ENCODE measurements around the gene FKBP1B. TPM values are rescaled to one million over a fixed set of nuclear protein-coding genes. Genes with fewer than 3 reads are reported as not detected.
A peak's percentile ranks its signal among the peaks of the same experiment; 100 is the strongest.
"Not testable (repeated sequence)": the region's sequence is repeated elsewhere in the genome, so short reads cannot be mapped to it uniquely, and the experiment has no call there.

The FKBP1B gene
- total RNA-seq, result 4.5 TPM

DNA sequence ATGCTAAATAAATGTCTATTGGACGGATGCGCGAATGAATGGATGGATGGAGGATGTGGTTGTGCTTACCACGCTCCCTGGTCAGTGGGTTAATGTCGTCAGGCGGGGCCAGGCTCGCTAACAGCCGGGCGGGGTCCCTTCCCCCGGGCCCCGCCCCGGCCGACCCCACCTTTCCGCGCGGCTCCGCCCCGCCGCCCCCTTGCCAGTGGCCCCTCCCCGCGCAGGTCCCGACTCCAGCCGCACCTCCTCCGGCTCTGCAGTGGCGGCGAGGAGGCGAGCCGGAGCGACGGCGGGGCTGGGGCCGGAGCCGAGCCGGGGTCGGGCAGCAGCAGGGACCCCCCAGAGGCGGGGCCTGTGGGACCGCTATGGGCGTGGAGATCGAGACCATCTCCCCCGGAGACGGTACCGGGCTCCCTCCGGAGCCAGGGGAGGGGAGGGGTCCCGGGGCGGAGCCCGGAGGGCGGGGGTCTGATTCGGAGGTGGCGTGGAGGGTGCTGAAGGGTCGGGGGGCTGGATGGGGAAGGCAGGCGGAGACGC lies at the start of gene FKBP1B:
TSS of gene FKBP1B (plus strand) at position 257 of the 537 bp plus-strand sequence. CDS start at position 366, 109 bp downstream.
- Histone ChIP-seq H3K4me3 (ENCODE audit: low read length) (peak within 1 kb of the TSS; percentile 42), H3K9me3 (ENCODE audit: low read depth, low read length) (no peaks in the 10 kb centered on the region), H3K4me1 (ENCODE audit: insufficient read depth, low read length) (peaks cover 30% of the 10 kb centered on the region), H3K27me3 (ENCODE audit: insufficient read depth, low read length) (peaks cover 17% of the 10 kb centered on the region)

DNA sequence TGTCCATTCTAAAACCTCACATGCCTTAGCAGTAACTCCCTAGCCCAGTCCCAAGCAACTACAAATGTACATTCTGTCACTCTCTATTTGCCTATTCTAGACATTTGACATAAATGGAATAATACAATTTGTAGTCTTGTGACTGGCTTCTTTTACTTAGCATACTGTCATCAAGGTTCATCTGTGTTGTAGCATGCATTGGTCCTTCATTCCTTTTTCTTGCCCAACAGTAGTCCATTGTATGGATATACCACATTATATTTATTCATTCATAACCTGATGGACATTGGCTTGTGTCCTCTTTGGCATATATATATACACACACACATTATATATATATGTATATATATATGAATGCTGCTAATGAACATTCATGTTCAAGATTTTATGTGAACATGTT lies 41.8 kb upstream of the FKBP1B start:
- no peak overlapping the region for H3K4me3 ChIP-seq (ENCODE audit: low read length)
- no peaks in the 10 kb centered on the region for H3K9me3 ChIP-seq (ENCODE audit: low read depth, low read length)
- peaks cover 18% of the 10 kb centered on the region for H3K4me1 ChIP-seq (ENCODE audit: insufficient read depth, low read length)
- peaks cover 37% of the 10 kb centered on the region for H3K27me3 ChIP-seq (ENCODE audit: insufficient read depth, low read length)

DNA sequence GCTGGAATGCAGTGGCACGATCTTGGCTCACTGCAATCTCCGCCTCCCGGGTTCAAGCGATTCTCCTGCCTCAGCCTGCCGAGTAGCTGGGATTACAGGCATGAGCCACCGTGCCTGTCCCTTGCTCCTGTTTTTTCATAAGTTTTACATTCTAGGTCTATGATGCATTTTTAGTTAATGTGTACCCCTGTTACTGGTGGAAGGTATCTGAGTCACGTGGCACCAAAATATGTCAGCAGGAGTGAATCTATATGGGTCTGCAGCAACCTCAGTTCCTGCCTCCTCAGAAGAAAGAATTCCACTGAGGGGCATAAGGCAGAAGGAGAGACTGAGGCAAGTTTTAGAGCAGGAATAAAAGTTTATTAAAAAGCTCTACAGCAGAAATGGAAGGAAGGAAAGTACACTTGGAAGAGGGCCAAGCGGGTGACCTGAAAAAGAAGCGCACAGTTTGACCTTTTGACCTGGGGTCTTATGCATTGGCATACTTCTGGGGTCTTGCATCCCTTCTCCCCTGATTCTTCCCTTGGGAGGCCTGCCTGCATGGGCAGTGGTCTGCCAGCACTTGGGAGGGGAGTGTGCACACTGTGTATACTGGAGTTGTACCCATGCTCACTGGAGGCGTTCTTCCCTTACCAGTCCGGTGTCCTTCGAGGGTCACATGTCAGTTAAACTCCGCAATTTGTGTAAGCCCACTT lies 40.7 kb upstream of the FKBP1B start:
- H3K4me1 ChIP-seq (ENCODE audit: insufficient read depth, low read length), result peaks cover 18% of the 10 kb centered on the region
- peaks cover 37% of the 10 kb centered on the region for H3K27me3 ChIP-seq (ENCODE audit: insufficient read depth, low read length)
- H3K4me3 ChIP-seq (ENCODE audit: low read length), result no peak overlapping the region
- no peaks in the 10 kb centered on the region for H3K9me3 ChIP-seq (ENCODE audit: low read depth, low read length)

DNA sequence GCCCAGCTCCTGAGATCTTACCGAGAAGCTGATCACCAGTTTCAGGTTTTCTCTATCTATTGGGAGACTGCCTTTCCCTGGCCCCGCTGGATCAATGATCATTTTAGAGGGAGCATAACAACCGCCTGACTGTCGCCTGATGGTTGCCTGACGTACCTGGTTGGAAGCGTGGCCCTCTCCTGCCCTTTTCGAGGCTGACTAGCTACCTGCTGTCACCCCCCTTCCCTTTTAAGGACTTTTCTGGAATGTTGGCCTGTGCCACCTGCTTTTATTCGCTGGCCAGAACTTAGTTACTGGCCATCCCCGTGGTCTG lies 40.2 kb upstream of the FKBP1B start:
- H3K9me3 ChIP-seq (ENCODE audit: low read depth, low read length), result no peaks in the 10 kb centered on the region
- peaks cover 37% of the 10 kb centered on the region for H3K27me3 ChIP-seq (ENCODE audit: insufficient read depth, low read length)
- peaks cover 18% of the 10 kb centered on the region for H3K4me1 ChIP-seq (ENCODE audit: insufficient read depth, low read length)
- no peak overlapping the region for H3K4me3 ChIP-seq (ENCODE audit: low read length)

DNA sequence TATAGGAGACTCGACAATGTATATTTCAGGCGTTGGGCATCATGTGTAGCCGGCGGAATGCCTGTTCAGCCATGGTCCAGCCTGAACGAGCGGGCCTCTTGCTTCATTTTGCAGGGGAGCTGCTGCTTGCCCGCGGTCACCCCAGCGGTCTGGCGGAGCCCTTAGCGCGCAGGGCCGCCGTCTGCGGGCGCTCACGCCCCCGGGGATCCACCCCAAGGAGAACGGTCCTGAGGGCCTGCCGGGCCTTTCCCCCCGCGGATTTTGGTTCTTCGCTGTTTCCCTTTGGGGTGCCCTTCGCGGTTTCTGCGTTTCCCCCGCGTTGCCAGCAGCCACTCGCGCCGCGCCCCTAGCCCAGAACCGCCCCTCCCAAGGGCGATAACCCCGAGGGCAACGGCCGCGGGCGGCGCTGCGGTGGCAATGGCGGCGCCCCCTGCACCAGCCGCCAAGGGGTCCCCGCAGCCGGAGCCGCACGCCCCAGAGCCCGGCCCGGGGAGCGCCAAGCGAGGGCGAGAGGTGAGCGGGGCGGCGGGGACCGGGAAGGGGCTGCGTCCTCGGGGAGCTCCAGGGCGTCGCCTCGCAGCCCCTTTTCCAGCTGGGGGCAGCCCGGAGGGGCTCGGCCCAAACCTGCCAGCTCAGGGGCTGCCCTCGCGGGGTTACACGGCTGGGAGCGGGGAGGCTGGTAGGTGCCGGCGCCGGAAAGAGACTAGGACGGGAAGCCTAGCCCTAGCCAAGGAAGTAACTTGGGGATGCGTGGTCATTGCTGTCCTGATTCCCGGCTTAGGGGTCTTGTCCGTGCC lies 39.7 kb upstream of the FKBP1B start, which contains the start of gene MFSD2B:
TSS of gene MFSD2B (plus strand) at position 406 of the 797 bp plus-strand sequence. CDS start at position 418, 12 bp downstream.
- no peak within 1 kb of the TSS for H3K4me3 ChIP-seq (ENCODE audit: low read length)
- H3K27me3 ChIP-seq (ENCODE audit: insufficient read depth, low read length), result peaks cover 37% of the 10 kb centered on the region
- peaks cover 18% of the 10 kb centered on the region for H3K4me1 ChIP-seq (ENCODE audit: insufficient read depth, low read length)
- no peaks in the 10 kb centered on the region for H3K9me3 ChIP-seq (ENCODE audit: low read depth, low read length)

DNA sequence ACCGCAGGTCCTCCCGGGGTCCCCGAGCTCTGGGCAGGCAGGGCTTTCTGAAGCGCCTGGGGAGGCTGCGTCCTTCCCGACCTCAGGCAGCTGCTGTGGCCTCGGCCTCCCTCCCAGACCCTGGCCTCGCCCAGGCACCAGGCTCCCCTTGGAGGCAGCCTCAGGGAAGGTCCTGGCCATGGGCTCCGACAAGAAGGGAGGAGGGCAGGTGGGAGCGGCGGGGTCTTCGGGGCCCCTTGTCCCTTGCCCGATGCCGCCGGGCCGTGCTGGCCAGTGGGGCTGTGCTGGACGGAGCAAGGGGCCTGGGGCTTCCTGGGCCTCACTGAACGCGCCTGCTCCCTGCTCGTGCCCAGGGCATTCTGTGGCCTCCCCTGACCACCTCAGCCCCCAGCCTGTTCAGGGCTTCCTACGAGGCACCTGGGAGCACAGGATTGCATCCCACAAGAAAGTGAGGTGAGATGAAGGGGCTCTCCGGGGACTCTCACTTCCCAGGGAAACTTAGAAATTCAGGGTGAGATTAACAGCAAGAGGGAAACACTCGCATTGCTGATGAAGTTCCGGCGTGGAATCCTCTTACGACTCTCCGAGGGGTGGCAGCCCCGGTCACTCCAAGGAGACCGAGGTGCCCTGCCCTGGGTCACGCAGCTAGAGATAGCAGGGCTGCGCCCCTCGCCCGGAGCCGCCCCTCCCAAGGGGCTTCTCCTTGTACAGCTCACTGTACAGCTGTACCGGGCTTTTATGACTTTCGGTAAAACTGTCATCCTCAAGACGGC lies 38.9 kb upstream of the FKBP1B start:
- Histone ChIP-seq H3K27me3 (ENCODE audit: insufficient read depth, low read length) (peaks cover 37% of the 10 kb centered on the region), H3K4me1 (ENCODE audit: insufficient read depth, low read length) (peaks cover 18% of the 10 kb centered on the region), H3K4me3 (ENCODE audit: low read length) (no peak overlapping the region), H3K9me3 (ENCODE audit: low read depth, low read length) (no peaks in the 10 kb centered on the region)

DNA sequence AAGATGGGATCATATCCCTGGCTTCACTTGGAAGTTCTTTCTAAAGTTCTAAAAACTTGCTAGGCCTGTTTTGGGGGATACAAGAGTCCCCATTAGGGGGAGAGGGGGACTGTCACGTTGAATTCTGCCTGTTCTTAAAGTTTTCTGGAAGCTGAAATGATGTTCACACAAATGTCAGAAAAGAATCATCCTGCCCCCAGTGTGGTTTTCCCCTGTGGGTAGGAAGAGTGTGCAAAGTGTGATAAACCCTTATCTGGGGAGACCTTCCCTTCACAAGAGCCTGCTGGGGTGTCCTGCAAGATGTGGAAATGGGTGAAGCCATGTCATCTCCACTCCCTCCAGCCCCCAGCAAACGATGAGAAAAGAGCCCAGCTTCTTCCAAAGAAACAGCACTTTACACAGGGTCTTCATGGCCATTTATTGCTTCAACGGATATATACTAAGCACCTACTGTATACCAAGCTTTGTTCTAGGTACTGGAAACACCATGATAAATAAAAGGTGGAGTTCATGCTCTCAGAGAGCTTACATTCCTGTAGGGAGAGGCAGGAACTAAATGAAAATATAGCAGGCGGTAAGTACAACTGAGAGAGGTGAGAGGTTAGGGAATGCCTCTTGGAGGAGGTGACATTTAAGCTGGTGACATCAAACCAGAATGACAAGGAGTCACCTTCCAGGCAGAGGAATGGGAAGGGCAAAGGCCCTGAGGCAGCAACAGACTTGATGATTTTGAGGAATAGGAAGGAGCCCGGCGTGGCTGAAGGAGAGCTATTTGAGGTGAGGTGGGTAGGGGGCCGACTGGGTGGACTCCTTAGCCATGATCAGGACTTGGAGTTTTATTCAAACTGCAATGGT lies 38.1 kb upstream of the FKBP1B start:
- Histone ChIP-seq H3K4me1 (ENCODE audit: insufficient read depth, low read length) (peaks cover 18% of the 10 kb centered on the region), H3K27me3 (ENCODE audit: insufficient read depth, low read length) (peaks cover 37% of the 10 kb centered on the region), H3K4me3 (ENCODE audit: low read length) (no peak overlapping the region), H3K9me3 (ENCODE audit: low read depth, low read length) (no peaks in the 10 kb centered on the region)

DNA sequence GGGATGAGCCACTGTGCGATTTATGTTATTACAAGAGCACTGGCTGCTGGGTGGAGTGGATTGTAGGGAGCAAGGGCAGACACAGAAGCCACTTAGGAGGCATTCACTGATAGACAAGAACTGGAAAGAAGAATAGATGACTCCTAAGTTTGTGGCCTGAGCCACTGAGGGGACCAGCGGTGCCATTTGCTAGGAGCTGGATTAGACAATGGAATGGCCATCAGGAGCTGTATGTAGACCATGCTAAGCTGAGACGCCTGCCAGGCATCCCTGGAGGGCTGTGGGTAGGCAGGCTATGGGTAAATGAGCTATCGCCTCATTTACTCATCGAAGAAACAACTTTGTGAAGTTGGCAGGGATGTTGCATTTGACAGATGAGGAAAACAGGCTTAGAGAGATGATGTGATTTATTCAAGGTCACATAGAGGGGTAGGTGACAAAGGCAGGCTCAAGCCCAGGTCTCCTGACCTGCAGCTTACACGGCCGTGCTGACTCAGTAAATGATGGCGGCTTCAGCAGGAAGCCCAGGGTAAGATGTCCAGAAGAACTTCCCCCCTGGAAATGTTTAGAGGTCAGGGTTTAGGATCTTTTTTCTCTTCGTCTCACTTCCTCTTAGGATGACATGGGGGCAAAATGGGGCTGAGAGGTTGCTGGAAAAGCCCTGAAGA lies 36.9 kb upstream of the FKBP1B start:
- Histone ChIP-seq H3K4me1 (ENCODE audit: insufficient read depth, low read length) (peaks cover 18% of the 10 kb centered on the region), H3K27me3 (ENCODE audit: insufficient read depth, low read length) (peaks cover 37% of the 10 kb centered on the region), H3K9me3 (ENCODE audit: low read depth, low read length) (no peaks in the 10 kb centered on the region), H3K4me3 (ENCODE audit: low read length) (no peak overlapping the region)

DNA sequence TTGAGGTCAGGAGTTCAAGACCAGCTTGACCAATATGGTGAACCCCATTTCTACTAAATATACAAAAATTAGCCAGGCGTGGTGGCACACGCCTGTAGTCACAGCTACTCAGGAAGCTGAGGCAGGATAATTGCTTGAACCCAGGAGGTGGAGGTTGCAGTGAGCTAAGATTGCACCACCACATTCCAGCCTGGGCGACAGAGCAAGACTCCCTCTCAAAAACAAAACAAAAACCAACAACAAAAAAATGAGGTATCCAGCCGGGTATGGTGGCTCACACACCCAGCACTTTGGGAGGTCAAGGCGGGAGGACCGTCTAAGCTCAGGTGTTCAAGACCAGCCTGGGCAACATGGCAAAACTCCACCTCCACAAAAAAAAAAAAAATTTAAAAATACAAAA lies 34.6 kb upstream of the FKBP1B start:
- H3K9me3 ChIP-seq (ENCODE audit: low read depth, low read length); H3K4me3 ChIP-seq (ENCODE audit: low read length): not testable (repeated sequence)
- H3K4me1 ChIP-seq (ENCODE audit: insufficient read depth, low read length), result peaks cover 12% of the 10 kb centered on the region
- H3K27me3 ChIP-seq (ENCODE audit: insufficient read depth, low read length), result peaks cover 22% of the 10 kb centered on the region

DNA sequence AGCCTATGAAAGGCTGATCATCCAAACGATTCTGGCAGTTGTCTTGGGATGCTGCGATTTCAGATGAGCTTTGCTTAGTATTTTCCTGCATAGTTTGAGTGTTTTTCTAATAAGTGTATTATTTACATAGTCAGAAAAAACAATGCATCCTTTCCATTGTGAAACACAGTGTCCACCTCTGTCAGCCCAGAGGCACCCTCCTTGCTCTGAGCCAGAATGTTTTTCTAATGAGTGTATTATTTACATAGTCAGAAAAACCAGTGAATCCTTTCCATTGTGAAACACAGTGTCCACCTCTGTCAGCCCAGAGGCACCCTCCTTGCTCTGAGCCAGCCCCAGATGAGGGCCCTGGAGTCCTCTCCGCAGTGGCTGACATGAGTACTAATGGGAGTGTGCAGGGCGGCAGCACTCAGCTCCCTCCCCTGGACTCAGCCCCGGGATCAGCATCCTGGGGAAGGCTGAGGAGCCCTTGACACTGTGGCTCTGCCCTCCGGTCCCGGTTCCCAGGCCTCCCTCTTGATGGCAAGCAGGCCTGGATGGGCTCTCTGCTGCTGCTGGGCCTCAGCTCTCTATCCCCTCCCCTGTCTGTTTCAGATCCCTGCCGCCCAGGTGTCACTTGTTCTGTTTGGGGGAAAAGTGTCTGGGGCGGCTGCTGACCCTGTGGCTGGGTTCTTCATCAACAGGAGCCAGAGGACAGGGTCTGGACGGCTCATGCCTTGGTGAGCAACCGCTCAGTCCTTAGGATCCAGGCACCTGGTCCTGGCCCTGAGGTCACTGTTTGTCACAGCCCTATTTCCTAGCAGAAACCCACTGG lies 33.8 kb upstream of the FKBP1B start:
- no peaks in the 10 kb centered on the region for H3K9me3 ChIP-seq (ENCODE audit: low read depth, low read length)
- peaks cover 13% of the 10 kb centered on the region for H3K27me3 ChIP-seq (ENCODE audit: insufficient read depth, low read length)
- H3K4me1 ChIP-seq (ENCODE audit: insufficient read depth, low read length), result peaks cover 4% of the 10 kb centered on the region
- no peak overlapping the region for H3K4me3 ChIP-seq (ENCODE audit: low read length)

DNA sequence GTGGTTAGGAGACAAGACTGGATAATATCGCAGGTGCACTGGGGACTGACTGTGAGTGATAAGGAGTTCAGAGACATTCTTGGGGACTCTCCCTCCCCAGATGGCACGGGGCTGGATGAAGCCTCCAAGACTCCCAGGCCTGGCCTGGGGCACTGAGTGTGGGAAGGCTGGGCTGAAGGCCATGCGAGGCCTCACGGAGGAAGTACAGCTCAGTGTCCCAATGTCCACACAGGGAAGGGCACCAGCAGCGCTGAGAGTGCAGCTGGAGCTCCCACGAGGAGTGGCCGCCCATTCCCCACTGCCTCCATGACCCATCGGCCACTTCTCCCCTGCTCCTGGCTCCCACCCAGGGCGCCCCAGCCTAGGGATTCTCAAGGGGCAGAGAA lies 33.2 kb upstream of the FKBP1B start:
- Histone ChIP-seq H3K27me3 (ENCODE audit: insufficient read depth, low read length) (peaks cover 7% of the 10 kb centered on the region), H3K9me3 (ENCODE audit: low read depth, low read length) (no peaks in the 10 kb centered on the region), H3K4me1 (ENCODE audit: insufficient read depth, low read length) (no peaks in the 10 kb centered on the region), H3K4me3 (ENCODE audit: low read length) (no peak overlapping the region)

DNA sequence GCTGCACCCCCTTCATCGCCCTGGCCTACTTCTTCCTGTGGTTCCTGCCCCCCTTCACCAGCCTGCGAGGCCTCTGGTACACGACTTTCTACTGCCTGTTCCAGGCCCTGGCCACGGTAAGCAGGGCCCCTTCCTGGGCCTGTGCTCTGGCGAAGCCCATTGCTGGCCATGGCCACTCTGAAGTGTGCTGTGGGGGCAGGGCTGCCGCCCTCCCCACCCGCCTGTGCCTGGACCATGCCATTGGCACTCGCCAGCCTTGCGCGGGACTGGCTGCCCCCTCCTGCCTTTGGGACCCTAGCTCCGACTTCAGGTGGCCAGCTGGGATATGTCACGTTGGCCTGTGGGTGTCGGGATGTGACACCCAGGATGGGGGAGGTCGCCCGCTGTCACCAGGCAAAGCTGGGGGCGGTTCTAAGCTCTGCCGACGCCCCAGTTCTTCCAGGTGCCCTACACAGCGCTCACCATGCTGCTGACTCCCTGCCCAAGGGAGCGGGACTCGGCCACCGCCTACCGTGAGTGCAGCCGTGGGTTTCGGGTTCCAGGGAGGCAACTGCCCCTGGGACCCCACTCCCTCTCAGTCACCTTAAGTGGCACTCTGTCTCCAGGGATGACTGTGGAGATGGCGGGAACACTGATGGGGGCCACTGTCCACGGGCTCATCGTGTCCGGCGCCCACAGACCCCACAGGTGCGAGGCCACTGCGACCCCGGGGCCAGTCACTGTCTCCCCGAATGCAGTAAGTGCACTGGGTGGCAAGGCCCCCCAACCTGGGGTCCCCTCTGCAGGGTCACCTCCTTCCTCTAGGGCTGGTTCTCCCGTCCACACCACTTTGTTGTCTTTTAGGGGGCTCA lies 32.5 kb upstream of the FKBP1B start:
- H3K27me3 ChIP-seq (ENCODE audit: insufficient read depth, low read length), result peaks cover 2% of the 10 kb centered on the region
- no peaks in the 10 kb centered on the region for H3K4me1 ChIP-seq (ENCODE audit: insufficient read depth, low read length)
- H3K9me3 ChIP-seq (ENCODE audit: low read depth, low read length), result no peaks in the 10 kb centered on the region
- H3K4me3 ChIP-seq (ENCODE audit: low read length), result no peak overlapping the region
